Testis (tissue), 3 donors: Measurements from ENCODE around the gene ZNF93. TPM values are rescaled to one million over a fixed set of nuclear protein-coding genes. Genes with fewer than 3 reads are reported as not detected.
"Not testable (repeated sequence)": the region's sequence is repeated elsewhere in the genome, so short reads cannot be mapped to it uniquely, and the experiment has no call there.

Experiments
- DNase-seq: peaks from one replicate; pipeline ENCODE4 v3.0.0-alpha.2; 2019
- H3K27ac ChIP-seq, 2 donors: fragments of 200-600 bp; sonication (generic); one replicate each; pipeline ENCODE4 v1.5.1; 2019
- H3K27me3 ChIP-seq: fragments of 200-600 bp; sonication (generic); one replicate; pipeline ENCODE4 v1.5.1; 2019
- H3K36me3 ChIP-seq: fragments of 200-600 bp; sonication (generic); one replicate; pipeline ENCODE4 v1.5.1; 2017; ENCODE audit warnings: low read depth; ENCODE audit errors: missing control alignments
- H3K4me1 ChIP-seq: fragments of 200-600 bp; sonication (generic); one replicate; pipeline ENCODE4 v1.5.1; 2019
- H3K4me3 ChIP-seq, 2 donors: fragments of 200-600 bp; sonication (generic); one replicate each; pipeline ENCODE4 v1.5.1; 2017 to 2019
- H3K9me3 ChIP-seq: fragments of 200-600 bp; sonication (generic); one replicate; pipeline ENCODE4 v1.5.1; 2017
- POLR2A ChIP-seq: fragments of 450-650 bp; IDR thresholded peaks from one replicate; pipeline ENCODE4 v1.6.1; 2017; ENCODE audit warnings: antibody characterized with exemption, mild to moderate bottlenecking, moderate library complexity
- WGBS, 2 donors: methylation state at CpG; one replicate each; pipeline ENCODE4 v1.1.5; 2018; 5-methylcytosine and 5-hydroxymethylcytosine counted together
- intact Hi-C: fragments of 100-400 bp; cut with DNase I; formaldehyde crosslinking; loops from one replicate; pipeline ENCODE4 v1.15.1; 2023; ENCODE audit warnings: low total_unique reads
- polyA plus RNA-seq: library from polyadenylated mRNA; stranded (reverse); fragments of 350-450 nt; fragmentation: Illumina TruSeq; extraction: RNeasy Lipid Tissue Mini Kit (QIAGEN cat#74804); gene quantifications from one replicate; pipeline ENCODE4 v1.2.3, GENCODE V29; 2014; ENCODE audit warnings: low read depth, low replicate concordance; ENCODE audit not compliant: insufficient read depth
- total RNA-seq, 2 donors: library from RNA; depleted of rRNA; stranded (reverse); fragments of >200 nt; gene quantifications; one replicate each; pipeline ENCODE4 v1.2.3, GENCODE V29; 2016
- TF ChIP-seq, protein P1 (sequence below), 3 experiments: fragments of 450-650 bp in 2 of 3; fragments of 200-600 bp in 1 of 3; sonication (generic) in 1 of 3; IDR thresholded peaks; one replicate each; pipeline ENCODE4 v1.5.1; 2016 to 2019; ENCODE audit warnings: antibody characterized with exemption in 3 of 3, mild to moderate bottlenecking in 2 of 3, moderate library complexity in 1 of 3

Gene ZNF93
- total and polyA plus RNA-seq, 3 donors from 2014 or later = 4.9 to 14.1 (median 10.7) TPM

DNA sequence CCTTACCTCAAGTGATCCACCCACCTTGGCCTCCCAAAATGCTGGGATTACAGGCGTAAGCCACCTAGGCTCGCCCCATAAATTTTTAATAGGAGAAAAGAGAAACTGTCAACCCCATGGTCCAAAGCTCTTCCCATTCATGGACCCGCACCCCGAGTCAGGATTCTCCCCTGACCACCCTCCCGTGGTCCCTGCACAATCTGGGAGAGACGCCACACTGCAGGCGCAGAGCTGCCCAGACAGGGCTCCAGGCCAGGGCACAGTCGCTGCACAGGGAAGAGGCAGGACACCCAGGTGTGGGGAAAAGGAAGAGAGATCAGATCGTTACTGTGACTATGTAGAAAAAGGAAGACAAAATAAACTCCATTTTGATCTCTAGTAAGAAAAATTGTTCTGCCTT lies 54.5 kb downstream of the ZNF93 start:
- no peak for TF ChIP-seq POLR2A
- TF ChIP-seq, protein P1, sequence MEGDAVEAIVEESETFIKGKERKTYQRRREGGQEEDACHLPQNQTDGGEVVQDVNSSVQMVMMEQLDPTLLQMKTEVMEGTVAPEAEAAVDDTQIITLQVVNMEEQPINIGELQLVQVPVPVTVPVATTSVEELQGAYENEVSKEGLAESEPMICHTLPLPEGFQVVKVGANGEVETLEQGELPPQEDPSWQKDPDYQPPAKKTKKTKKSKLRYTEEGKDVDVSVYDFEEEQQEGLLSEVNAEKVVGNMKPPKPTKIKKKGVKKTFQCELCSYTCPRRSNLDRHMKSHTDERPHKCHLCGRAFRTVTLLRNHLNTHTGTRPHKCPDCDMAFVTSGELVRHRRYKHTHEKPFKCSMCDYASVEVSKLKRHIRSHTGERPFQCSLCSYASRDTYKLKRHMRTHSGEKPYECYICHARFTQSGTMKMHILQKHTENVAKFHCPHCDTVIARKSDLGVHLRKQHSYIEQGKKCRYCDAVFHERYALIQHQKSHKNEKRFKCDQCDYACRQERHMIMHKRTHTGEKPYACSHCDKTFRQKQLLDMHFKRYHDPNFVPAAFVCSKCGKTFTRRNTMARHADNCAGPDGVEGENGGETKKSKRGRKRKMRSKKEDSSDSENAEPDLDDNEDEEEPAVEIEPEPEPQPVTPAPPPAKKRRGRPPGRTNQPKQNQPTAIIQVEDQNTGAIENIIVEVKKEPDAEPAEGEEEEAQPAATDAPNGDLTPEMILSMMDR (IDR thresholded peaks at IDR 0.05) = no peak
- Histone ChIP-seq H3K4me3 (no peak overlapping the region), H3K36me3 (no peaks in the 10 kb centered on the region), H3K27ac (no peak overlapping the region), H3K27me3 (no peaks in the 10 kb centered on the region), H3K9me3 (no peaks in the 10 kb centered on the region), H3K4me1 (no peaks in the 10 kb centered on the region)
- WGBS, 2 donors = 76 to 81% methylated on average over 9 of the region's 9 CpGs
- intact Hi-C loops = no loop called here
- no peak for DNase-seq

DNA sequence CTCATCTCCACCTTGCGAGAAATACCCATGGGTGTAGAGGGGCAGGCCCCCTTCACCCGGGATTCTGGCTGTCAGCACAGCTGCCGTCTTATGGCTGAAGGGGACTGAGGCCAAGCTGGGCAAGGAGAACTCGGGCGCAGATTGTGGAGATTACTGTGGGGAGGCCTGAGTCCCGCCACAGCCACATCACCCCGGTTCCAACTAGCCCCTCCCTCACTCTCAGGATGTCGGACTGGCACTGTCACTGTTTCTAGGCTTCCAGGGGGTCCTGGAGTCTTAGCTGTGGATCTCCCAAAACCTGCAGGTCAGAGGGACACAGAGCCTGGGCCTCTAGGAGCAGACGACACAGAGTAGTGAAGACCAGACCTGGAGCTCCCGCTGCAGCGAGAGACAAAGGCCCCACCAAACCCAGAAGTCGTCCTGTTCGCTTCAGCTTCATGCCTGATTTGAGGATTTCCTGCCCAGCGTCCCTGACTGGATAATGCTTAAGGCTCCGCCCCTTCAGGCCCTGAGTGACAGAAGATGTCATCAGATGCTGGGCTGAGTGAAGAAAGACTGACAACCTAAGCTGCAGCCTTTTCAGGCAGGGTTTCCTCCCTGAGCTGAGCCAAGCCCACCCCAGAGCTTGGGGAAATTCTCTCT lies 55.8 kb downstream of the ZNF93 start:
- intact Hi-C loops = no loop called here
- H3K4me1 ChIP-seq = no peaks in the 10 kb centered on the region
- peak; percentile 33 for DNase-seq
- H3K9me3 ChIP-seq = no peaks in the 10 kb centered on the region
- no peak overlapping the region for H3K27ac ChIP-seq
- peak overlapping the region in 1 of 2 donors; percentile 4 for H3K4me3 ChIP-seq
- TF ChIP-seq, protein P1 (IDR thresholded peaks at IDR 0.05) = no peak
- TF ChIP-seq POLR2A = no peak
- no peaks in the 10 kb centered on the region for H3K27me3 ChIP-seq
- H3K36me3 ChIP-seq = no peaks in the 10 kb centered on the region
- WGBS, 2 donors = 38 to 40% methylated on average over 8 to 15 of the region's 15 CpGs

DNA sequence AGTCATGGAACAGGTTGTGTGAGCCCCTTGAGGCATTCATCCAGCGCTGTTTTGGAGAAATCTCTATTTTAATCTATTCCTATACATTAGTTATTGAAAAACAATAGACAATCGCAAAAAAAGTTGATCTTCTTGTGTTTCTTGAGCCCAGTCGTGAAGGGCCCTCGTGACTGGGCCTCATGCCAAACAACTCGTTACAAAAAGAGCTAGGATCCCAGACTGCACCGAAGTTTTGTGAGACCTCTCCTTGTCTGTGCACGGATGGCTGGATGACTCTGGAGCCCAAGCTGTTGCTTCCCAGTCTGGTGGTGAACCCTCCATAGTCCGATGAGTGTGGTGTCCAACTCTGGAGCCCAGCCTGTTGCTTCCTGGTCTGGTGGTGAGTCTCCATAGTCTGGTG lies 57.0 kb downstream of the ZNF93 start:
- DNase-seq, H3K36me3 ChIP-seq, intact Hi-C loops, H3K27ac ChIP-seq, H3K9me3 ChIP-seq, H3K27me3 ChIP-seq, H3K4me1 ChIP-seq, H3K4me3 ChIP-seq: not testable (repeated sequence)
- WGBS, 2 donors = 86 to 87% methylated on average over 8 of the region's 8 CpGs

DNA sequence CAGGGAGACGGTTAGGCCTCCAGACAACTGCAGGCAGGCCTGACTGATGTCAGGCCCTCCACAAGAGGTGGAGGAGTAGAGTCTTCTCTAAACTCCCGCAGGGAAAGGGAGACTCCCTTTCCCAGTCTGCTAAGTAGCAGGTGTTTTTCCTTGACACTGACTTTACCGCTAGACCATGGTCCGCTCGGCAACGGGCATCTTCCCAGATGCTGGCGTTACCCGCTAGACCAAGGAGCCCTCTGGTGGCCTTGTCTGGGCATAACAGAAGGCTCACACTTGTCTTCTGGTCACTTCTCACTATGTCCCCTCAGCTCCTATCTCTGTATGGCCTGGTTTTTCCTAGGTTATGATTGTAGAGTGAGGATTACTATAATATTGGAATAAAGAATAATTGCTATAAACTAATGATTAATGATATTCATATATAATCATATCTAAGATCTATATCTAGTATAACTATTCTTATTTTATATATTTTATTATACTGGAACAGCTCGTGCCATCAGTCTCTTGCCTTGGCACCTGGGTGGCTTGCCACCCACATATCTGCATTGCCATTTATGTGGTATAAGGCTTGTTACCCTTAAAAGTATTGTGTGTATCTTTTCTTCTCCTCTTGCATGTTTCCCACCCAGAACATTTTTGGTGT lies 58.5 kb downstream of the ZNF93 start:
- H3K27me3 ChIP-seq, H3K9me3 ChIP-seq, H3K36me3 ChIP-seq, H3K4me1 ChIP-seq, H3K27ac ChIP-seq, intact Hi-C loops, H3K4me3 ChIP-seq: not testable (repeated sequence)
- DNase-seq = peak; percentile 83
- TF ChIP-seq, protein P1 (IDR thresholded peaks at IDR 0.05) = peak in 2 of 3 experiments; percentile 56 to 58
- 26 to 54% methylated on average over 9 of the region's 9 CpGs for WGBS, 2 donors

DNA sequence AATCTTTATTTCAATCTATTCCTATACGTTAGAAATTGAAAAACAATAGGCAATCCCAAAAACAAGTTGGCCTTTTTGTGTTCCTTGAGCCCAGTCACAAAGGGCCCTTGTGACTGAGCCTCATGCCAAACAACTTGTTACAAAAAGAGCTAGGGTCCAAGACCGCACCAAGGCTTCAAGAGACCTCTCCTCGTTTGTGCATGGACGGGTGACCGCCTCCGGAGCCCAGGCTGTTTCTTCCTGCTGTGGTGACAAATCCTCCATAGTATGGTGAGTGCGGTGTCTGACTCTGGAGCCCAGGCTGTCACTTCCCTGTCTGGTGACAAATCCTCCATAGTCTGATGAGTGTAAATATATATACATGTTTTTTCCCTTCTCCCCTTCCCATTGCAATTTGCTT lies 63.7 kb downstream of the ZNF93 start:
- DNase-seq = no peak
- TF ChIP-seq POLR2A = no peak
- TF ChIP-seq, protein P1 (IDR thresholded peaks at IDR 0.05) = no peak
- Histone ChIP-seq H3K4me1 (no peaks in the 10 kb centered on the region), H3K36me3 (no peaks in the 10 kb centered on the region), H3K27ac (no peak overlapping the region), H3K9me3 (no peaks in the 10 kb centered on the region), H3K27me3 (no peaks in the 10 kb centered on the region), H3K4me3 (no peak overlapping the region)
- intact Hi-C loops = no loop called here
- WGBS, 2 donors = 81 to 89% methylated on average over 7 of the region's 7 CpGs

DNA sequence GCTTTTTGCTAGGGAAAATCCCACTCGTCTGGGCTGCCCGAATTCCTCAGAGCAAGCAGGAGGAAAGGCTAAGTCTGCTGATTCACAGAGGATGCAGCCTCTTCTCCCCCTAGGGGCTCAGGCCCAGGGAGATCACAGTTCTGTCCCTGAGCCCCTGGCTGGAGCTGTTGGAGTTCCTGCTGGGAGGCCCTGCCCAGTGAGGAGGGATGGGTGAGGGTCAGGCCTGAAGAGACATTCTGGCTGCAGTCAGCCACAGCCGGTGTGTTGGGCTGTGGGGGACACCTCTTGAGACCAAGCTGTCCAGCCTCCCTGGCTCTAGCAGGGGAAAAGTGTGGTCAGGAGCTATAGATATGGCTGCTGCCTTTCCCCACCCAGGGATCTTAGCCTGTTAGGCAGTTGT lies 65.4 kb downstream of the ZNF93 start:
- H3K36me3 ChIP-seq, H3K4me1 ChIP-seq, H3K27ac ChIP-seq, H3K27me3 ChIP-seq, DNase-seq, H3K4me3 ChIP-seq, intact Hi-C loops, H3K9me3 ChIP-seq: not testable (repeated sequence)
- 74 to 83% methylated on average over 2 to 3 of the region's 3 CpGs for WGBS, 2 donors
